ENCODE data around the gene ROS1. TPM values are rescaled to one million over a fixed set of nuclear protein-coding genes. Genes with fewer than 3 reads are reported as not detected.

ROS1 gene
- total and polyA plus RNA-seq, 4 donors, result under 0.01 TPM; not detected in 3

GRCh38 chr6:117269638-117270054 lies 156.1 kb downstream of the ROS1 start:
- Histone ChIP-seq H3K4me1 (ENCODE audit: control insufficient read depth in 4 of 4, insufficient read depth in 4 of 4, low read length in 3 of 4) (peaks cover 13 to 30% (median 25%) of the 10 kb centered on the region in 4 donors), H3K4me3 (ENCODE audit: low read depth in 1 of 3, low read length in 3 of 3) (no peak overlapping the region), H3K9ac (ENCODE audit: low read depth in 1 of 2, low read length in 2 of 2) (no peak overlapping the region), H3K9me3 (ENCODE audit: control insufficient read depth in 4 of 4, low read length in 3 of 4) (no peaks in the 10 kb centered on the region), H3K27me3 (ENCODE audit: control insufficient read depth in 4 of 4, insufficient read depth in 4 of 4, low read length in 3 of 4) (peaks cover 14 to 23% (median 18%) of the 10 kb centered on the region in 4 donors), H3K36me3 (ENCODE audit: control insufficient read depth in 4 of 4, insufficient read depth in 3 of 4, low read depth in 1 of 4, low read length in 3 of 4) (no peaks in the 10 kb centered on the region), H3K27ac (ENCODE audit: low read depth in 1 of 2, low read length in 2 of 2) (no peak overlapping the region)
- 5% methylated on average over 8 of the region's 8 CpGs for WGBS
- no peak for DNase-seq (ENCODE audit: low spot score)
- TF ChIP-seq ZBTB33 (IDR thresholded peaks at IDR 0.05), result no peak
- TF ChIP-seq JUND (IDR thresholded peaks at IDR 0.05), result no peak
- no peak for TF ChIP-seq GABPA (IDR thresholded peaks at IDR 0.05 in 1 of 2, conservative IDR thresholded peaks at IDR 0.05 in 1 of 2)
- no peak for TF ChIP-seq TAF1 (conservative IDR thresholded peaks at IDR 0.05)
- TF ChIP-seq CTCF (IDR thresholded peaks at IDR 0.05; ENCODE audit: low read depth, low read length, missing input control), result no peak
- no peak for TF ChIP-seq HNF4A (conservative IDR thresholded peaks at IDR 0.05)
- no peak for TF ChIP-seq ATF3 (IDR thresholded peaks at IDR 0.05)
- TF ChIP-seq SP1 (IDR thresholded peaks at IDR 0.05), result no peak
- TF ChIP-seq RAD21 (IDR thresholded peaks at IDR 0.05), result no peak
- no peak for TF ChIP-seq EGR1 (IDR thresholded peaks at IDR 0.05; ENCODE audit: low read depth in 2 of 2)
- TF ChIP-seq REST (IDR thresholded peaks at IDR 0.05), result no peak
- no peak for TF ChIP-seq MAX (IDR thresholded peaks at IDR 0.05)
- TF ChIP-seq YY1 (IDR thresholded peaks at IDR 0.05), result no peak

- Histone ChIP-seq H3K4me3 (ENCODE audit: low read depth in 1 of 3, low read length in 3 of 3) (no peak overlapping the region), H3K36me3 (ENCODE audit: control insufficient read depth in 4 of 4, insufficient read depth in 3 of 4, low read depth in 1 of 4, low read length in 3 of 4) (no peaks in the 10 kb centered on the region), H3K9ac (ENCODE audit: low read depth in 1 of 2, low read length in 2 of 2) (no peak overlapping the region), H3K9me3 (ENCODE audit: control insufficient read depth in 4 of 4, low read length in 3 of 4) (no peaks in the 10 kb centered on the region), H3K27me3 (ENCODE audit: control insufficient read depth in 4 of 4, insufficient read depth in 4 of 4, low read length in 3 of 4) (peaks cover 14 to 21% (median 17%) of the 10 kb centered on the region in 4 donors), H3K27ac (ENCODE audit: low read depth in 1 of 2, low read length in 2 of 2) (no peak overlapping the region), H3K4me1 (ENCODE audit: control insufficient read depth in 4 of 4, insufficient read depth in 4 of 4, low read length in 3 of 4) (peaks cover 13 to 34% (median 30%) of the 10 kb centered on the region in 4 donors)
- WGBS, result 10% methylated on average over 1 of the region's 1 CpG
- DNase-seq (ENCODE audit: low spot score), result no peak
- TF ChIP-seq CTCF (IDR thresholded peaks at IDR 0.05; ENCODE audit: low read depth, low read length, missing input control), result no peak
- no peak for TF ChIP-seq YY1 (IDR thresholded peaks at IDR 0.05)
- TF ChIP-seq FOXA2 (IDR thresholded peaks at IDR 0.05), result no peak
Measured at GRCh38 chr6:117268924-117269323, 156.8 kb downstream of the ROS1 start.
